OCI-LY3 (cell line): Measurements from ENCODE around the gene SNTG2.

Experiments used
- EZH2phosphoT487 ChIP-seq: fragments of 200-600 bp; shearing (Covaris generic); IDR thresholded peaks from 2 replicates; pipeline ENCODE4 v1.6.1; 2018; ENCODE audit warnings: antibody characterized with exemption, mixed run types, low read depth
- TF ChIP-seq, protein P1 (sequence below): fragments of 200-600, 300-600 bp; sonication (generic); IDR thresholded peaks from 2 replicates; pipeline ENCODE4 v1.5.1; 2014; ENCODE audit warnings: antibody characterized with exemption, low read length, low read depth

DNA sequence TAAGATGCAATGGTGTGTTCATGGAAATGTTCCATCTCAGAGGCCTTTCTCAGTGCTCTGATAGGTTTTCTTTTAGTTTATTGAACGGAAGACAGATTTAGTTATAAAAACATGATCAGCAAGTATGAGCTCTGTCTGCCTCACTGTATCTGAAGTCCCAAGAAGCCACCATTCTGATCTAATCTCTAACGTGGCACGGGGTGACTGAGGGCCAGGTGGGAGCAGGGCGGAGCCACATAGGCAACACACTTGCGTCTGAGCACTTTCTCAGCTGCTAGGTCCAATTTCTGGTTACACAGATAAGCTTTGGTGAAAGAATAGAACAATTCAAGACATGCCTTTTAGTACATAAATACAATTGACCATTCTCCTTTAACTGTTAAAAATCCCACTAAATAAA, 60.4 kb downstream of the SNTG2 start:
- TF ChIP-seq, protein P1, sequence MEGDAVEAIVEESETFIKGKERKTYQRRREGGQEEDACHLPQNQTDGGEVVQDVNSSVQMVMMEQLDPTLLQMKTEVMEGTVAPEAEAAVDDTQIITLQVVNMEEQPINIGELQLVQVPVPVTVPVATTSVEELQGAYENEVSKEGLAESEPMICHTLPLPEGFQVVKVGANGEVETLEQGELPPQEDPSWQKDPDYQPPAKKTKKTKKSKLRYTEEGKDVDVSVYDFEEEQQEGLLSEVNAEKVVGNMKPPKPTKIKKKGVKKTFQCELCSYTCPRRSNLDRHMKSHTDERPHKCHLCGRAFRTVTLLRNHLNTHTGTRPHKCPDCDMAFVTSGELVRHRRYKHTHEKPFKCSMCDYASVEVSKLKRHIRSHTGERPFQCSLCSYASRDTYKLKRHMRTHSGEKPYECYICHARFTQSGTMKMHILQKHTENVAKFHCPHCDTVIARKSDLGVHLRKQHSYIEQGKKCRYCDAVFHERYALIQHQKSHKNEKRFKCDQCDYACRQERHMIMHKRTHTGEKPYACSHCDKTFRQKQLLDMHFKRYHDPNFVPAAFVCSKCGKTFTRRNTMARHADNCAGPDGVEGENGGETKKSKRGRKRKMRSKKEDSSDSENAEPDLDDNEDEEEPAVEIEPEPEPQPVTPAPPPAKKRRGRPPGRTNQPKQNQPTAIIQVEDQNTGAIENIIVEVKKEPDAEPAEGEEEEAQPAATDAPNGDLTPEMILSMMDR = no peak
- TF ChIP-seq EZH2phosphoT487 = no peak
